ENCODE results near the gene ILF2. TPM values are rescaled to one million over a fixed set of nuclear protein-coding genes. Genes with fewer than 3 reads are reported as not detected.

ILF2 gene
- polyA plus RNA-seq, 10 donors, result 156 to 204 (median 167) TPM

- no peak for DNase-seq
Observed at GRCh38 chr1:153628638-153629342, 42.0 kb downstream of the ILF2 start.

- no peak for DNase-seq
Observed at GRCh38 chr1:153627715-153628626, 42.8 kb downstream of the ILF2 start, which contains the start of gene S100A1. TSS of gene S100A1 (plus strand) at chr1:153628434. CDS start at chr1:153630522, 2,088 bp downstream.

- peak; percentile 84 to 94 (median 91) for DNase-seq
Observed at GRCh38 chr1:153626904-153627714, 43.7 kb downstream of the ILF2 start, which contains the start of gene S100A13. TSS of gene S100A13 (minus strand) at chr1:153627505. CDS start at chr1:153626472, 1,033 bp downstream.

GRCh38 chr1:153626477-153626903 lies 44.3 kb downstream of the ILF2 start:
- DNase-seq, result no peak

- no peak for DNase-seq
Observed at GRCh38 chr1:153624965-153625611, 45.7 kb downstream of the ILF2 start.

- DNase-seq, result no peak
Observed at GRCh38 chr1:153623101-153623500, 47.7 kb downstream of the ILF2 start.

- DNase-seq, result no peak
Observed at GRCh38 chr1:153619171-153619570, 51.6 kb downstream of the ILF2 start.

GRCh38 chr1:153617663-153618062 lies 53.1 kb downstream of the ILF2 start:
- DNase-seq, result peak in 1 of 3 donors; percentile 64

- no peak for DNase-seq
Observed at GRCh38 chr1:153616917-153617311, 53.9 kb downstream of the ILF2 start.

- DNase-seq, result no peak
Observed at GRCh38 chr1:153616144-153616916, 54.5 kb downstream of the ILF2 start, which contains the start of gene S100A14. TSS of gene S100A14 (minus strand) at chr1:153616325. CDS start at chr1:153615858, 467 bp downstream.

- DNase-seq, result no peak
Observed at GRCh38 chr1:153615406-153615805, 55.4 kb downstream of the ILF2 start.

- DNase-seq, result no peak
Observed at GRCh38 chr1:153614906-153615305, 55.9 kb downstream of the ILF2 start.

GRCh38 chr1:153614189-153614900 lies 56.4 kb downstream of the ILF2 start:
- DNase-seq, result no peak

- DNase-seq, result no peak
Observed at GRCh38 chr1:153613406-153613805, 57.4 kb downstream of the ILF2 start.

- peak in 1 of 3 donors; percentile 86 for DNase-seq
Observed at GRCh38 chr1:153612755-153613331, 58.0 kb downstream of the ILF2 start, which contains the start of gene S100A16. TSS of gene S100A16 (minus strand) at chr1:153613137. CDS start at chr1:153608151, 4,986 bp downstream.

GRCh38 chr1:153612111-153612754 lies 58.6 kb downstream of the ILF2 start:
- peak in 1 of 3 donors; percentile 78 for DNase-seq

All from muscle of back (tissue), 11 donors.